Colonic mucosa (tissue), 4 donors: ENCODE measurements around the gene DIP2A. TPM values are rescaled to one million over a fixed set of nuclear protein-coding genes. Genes with fewer than 3 reads are reported as not detected.

Source experiments
- DNase-seq: peaks from one replicate; pipeline ENCODE4 v3.0.0-alpha.2; 2020
- H3K27ac ChIP-seq: fragments of 200-600 bp; one replicate; pipeline ENCODE4 v1.8.0; 2021
- H3K27me3 ChIP-seq: fragments of 200-600 bp; one replicate; pipeline ENCODE4 v1.8.0; 2021
- H3K36me3 ChIP-seq: fragments of 200-600 bp; one replicate; pipeline ENCODE4 v1.8.0; 2021
- H3K4me1 ChIP-seq: fragments of 200-600 bp; one replicate; pipeline ENCODE4 v1.8.0; 2021; ENCODE audit warnings: mild to moderate bottlenecking
- H3K4me3 ChIP-seq: fragments of 200-600 bp; one replicate; pipeline ENCODE4 v1.8.0; 2021
- H3K9ac ChIP-seq, 2 donors: one replicate each; pipeline ENCODE4 v1.7.0; 2013; ENCODE audit warnings: control low read depth in 2 of 2, low read depth in 2 of 2, low read length in 2 of 2
- H3K9me3 ChIP-seq: fragments of 200-600 bp; one replicate; pipeline ENCODE4 v1.8.0; 2021
- intact Hi-C: fragments of 100-400 bp; cut with DNase I; formaldehyde crosslinking; loops from one replicate; pipeline ENCODE4 v1.14.1; 2022
- total RNA-seq, 2 donors: library from RNA; stranded (reverse); fragmentation: NEBNext Ultra II Directional in 1 of 2; extraction: Animal tissue kit (Norgen Biotek cat#: 25700) in 1 of 2; gene quantifications; one replicate each; pipeline ENCODE4 v1.2.1, GENCODE V29; 2021
- TF ChIP-seq, protein P1 (sequence below): fragments of 200-600 bp; IDR thresholded peaks from one replicate; pipeline ENCODE4 v1.8.0; 2022; ENCODE audit warnings: antibody characterized with exemption, mild to moderate bottlenecking
- donor health status: healthy.
- donor health status: DM: no; HTN: no; CAD: no.
- donor health status: DM: no; HTN: no; CAD: no.

DIP2A gene
- total RNA-seq, 2 donors from 2014 or later: 40.4 to 41.0 TPM

DNA sequence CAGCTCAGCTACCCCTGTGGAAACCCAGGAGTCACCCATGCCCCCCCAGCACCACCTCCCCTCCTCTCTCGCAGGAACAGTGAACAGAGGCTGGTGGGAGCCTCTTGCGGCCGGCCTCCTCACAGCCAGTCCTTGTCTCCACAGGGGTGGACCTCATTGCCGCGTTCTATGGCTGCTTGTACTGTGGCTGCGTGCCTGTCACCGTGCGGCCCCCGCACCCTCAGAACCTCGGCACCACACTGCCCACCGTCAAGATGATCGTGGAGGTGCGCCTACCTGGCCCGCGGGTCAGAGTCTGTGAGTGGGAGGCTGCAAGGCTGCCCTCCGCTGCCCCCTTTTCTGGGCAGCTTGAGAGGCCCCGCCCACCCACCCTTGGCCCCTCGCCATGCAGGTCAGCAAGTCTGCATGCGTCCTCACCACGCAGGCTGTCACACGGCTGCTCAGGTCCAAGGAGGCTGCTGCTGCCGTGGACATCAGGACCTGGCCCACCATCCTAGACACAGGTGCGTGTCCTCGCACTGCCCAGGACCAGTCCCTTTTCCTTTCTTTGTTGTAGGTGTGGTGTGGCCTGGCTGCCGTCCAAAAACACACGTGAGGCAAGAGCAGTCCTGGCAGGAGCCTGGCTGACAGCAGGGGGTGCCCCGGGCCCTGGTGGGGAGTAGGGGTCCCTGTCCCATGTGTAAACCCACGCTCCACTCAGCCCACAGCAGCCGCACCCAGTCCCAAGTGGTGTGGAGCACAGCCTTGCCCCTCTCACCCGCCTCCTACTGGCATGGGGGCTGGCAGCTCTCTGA is 95.9 kb downstream of the DIP2A start:
- DNase-seq: no peak
- Histone ChIP-seq H3K4me3 (no peak overlapping the region), H3K9me3 (no peaks in the 10 kb centered on the region), H3K27ac (no peak overlapping the region), H3K4me1 (no peaks in the 10 kb centered on the region), H3K27me3 (no peaks in the 10 kb centered on the region), H3K9ac (no peak overlapping the region), H3K36me3 (no peaks in the 10 kb centered on the region)
- TF ChIP-seq, protein P1, sequence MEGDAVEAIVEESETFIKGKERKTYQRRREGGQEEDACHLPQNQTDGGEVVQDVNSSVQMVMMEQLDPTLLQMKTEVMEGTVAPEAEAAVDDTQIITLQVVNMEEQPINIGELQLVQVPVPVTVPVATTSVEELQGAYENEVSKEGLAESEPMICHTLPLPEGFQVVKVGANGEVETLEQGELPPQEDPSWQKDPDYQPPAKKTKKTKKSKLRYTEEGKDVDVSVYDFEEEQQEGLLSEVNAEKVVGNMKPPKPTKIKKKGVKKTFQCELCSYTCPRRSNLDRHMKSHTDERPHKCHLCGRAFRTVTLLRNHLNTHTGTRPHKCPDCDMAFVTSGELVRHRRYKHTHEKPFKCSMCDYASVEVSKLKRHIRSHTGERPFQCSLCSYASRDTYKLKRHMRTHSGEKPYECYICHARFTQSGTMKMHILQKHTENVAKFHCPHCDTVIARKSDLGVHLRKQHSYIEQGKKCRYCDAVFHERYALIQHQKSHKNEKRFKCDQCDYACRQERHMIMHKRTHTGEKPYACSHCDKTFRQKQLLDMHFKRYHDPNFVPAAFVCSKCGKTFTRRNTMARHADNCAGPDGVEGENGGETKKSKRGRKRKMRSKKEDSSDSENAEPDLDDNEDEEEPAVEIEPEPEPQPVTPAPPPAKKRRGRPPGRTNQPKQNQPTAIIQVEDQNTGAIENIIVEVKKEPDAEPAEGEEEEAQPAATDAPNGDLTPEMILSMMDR: no peak
- intact Hi-C loops: no loop called here

DNA sequence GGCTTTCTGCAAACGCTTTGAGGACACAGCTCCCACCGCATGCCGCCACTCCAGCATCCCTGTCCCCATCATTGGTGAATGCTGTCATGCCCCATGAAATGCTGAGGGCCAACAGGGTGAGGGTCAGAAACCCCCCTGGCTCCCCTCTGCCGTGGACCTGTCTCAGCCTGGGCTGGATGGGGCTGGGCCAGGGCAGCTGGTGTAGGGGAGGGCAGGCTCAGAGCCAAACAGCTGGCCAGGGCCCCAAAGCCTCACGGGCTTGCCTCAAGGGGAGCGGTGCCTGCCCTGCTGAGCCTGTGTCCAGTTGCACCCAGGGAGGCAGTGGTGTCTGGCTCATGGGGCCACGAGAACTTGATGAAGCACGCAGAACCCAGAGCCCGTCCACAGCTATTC is 96.5 kb downstream of the DIP2A start:
- H3K4me3 ChIP-seq: no peak overlapping the region
- intact Hi-C loops: no loop called here
- H3K9ac ChIP-seq: no peak overlapping the region
- no peaks in the 10 kb centered on the region for H3K27me3 ChIP-seq
- H3K36me3 ChIP-seq: no peaks in the 10 kb centered on the region
- H3K27ac ChIP-seq: no peak overlapping the region
- DNase-seq: no peak
- no peaks in the 10 kb centered on the region for H3K4me1 ChIP-seq
- TF ChIP-seq, protein P1: no peak
- no peaks in the 10 kb centered on the region for H3K9me3 ChIP-seq

DNA sequence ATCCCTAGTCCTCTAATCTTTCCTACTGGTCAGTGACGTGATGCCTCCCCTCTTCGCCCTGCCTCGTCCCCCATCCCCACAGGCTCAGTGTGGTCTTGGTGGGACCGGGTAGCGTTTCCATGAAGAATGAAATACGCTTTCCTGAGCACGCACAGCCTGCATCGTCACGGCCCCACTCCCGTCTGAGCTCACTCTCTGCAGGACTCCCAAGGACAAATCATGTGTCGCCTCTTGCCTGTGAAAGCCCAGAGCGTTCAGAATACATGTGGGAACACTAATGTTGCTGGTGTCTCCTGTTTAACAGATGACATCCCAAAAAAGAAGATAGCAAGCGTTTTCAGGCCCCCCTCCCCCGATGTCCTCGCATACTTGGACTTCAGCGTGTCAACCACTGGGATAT is 97.0 kb downstream of the DIP2A start:
- peaks cover 3% of the 10 kb centered on the region for H3K36me3 ChIP-seq
- DNase-seq: no peak
- H3K27me3 ChIP-seq: no peaks in the 10 kb centered on the region
- H3K4me1 ChIP-seq: no peaks in the 10 kb centered on the region
- H3K9me3 ChIP-seq: no peaks in the 10 kb centered on the region
- H3K4me3 ChIP-seq: no peak overlapping the region
- no peak overlapping the region for H3K9ac ChIP-seq
- TF ChIP-seq, protein P1: no peak
- H3K27ac ChIP-seq: no peak overlapping the region
- intact Hi-C loops: no loop called here

DNA sequence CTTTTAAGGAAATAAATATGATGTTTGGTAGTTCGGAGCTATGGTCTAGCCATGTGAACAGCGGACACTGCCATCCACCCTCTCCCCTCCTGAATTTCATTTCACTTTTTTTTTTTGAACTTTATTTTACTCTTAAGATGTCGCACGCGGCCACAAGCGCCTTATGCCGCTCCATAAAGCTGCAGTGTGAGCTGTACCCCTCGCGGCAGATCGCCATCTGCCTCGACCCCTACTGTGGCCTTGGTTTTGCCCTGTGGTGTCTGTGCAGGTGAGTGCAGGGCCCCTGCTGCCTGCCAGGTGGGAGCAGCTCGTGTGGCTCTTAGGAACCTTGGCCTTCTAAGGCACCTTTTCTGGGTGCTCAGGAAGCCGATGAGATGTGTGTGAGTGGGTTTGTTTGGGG is 98.1 kb downstream of the DIP2A start:
- H3K27me3 ChIP-seq: no peaks in the 10 kb centered on the region
- no peak overlapping the region for H3K9ac ChIP-seq
- H3K27ac ChIP-seq: no peak overlapping the region
- DNase-seq: no peak
- no peak overlapping the region for H3K4me3 ChIP-seq
- intact Hi-C loops: no loop called here
- TF ChIP-seq, protein P1: no peak
- H3K36me3 ChIP-seq: peaks cover 4% of the 10 kb centered on the region
- no peaks in the 10 kb centered on the region for H3K9me3 ChIP-seq
- H3K4me1 ChIP-seq: no peaks in the 10 kb centered on the region

DNA sequence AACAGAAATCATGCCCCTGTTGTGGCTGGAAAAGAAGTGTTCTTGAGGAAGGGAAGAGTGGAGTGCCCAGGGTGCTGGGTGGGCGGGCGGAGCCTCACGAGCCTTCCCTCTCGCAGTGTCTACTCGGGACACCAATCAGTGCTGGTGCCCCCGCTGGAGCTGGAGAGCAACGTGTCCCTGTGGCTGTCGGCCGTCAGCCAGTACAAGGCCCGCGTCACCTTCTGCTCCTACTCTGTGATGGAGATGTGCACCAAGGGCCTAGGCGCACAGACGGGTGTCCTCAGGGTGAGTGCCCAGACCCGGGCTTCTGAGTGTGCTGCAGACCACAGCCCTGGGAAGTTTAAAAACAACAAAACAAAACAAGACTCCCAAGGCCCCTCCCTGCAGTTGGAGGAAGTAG is 98.8 kb downstream of the DIP2A start:
- no peak overlapping the region for H3K4me3 ChIP-seq
- H3K9me3 ChIP-seq: no peaks in the 10 kb centered on the region
- no peak for DNase-seq
- TF ChIP-seq, protein P1: no peak
- no peak overlapping the region for H3K27ac ChIP-seq
- no peak overlapping the region for H3K9ac ChIP-seq
- H3K27me3 ChIP-seq: no peaks in the 10 kb centered on the region
- H3K36me3 ChIP-seq: peaks cover 4% of the 10 kb centered on the region
- intact Hi-C loops: no loop called here
- no peaks in the 10 kb centered on the region for H3K4me1 ChIP-seq
